HG03135 (cell line): ENCODE results near the gene CADM1.
"Not testable (repeated sequence)": the region's sequence is repeated elsewhere in the genome, so short reads cannot be mapped to it uniquely, and the experiment has no call there.

Source experiments
- ATAC-seq: cut with Tn5 transposase; IDR thresholded peaks from one replicate; pipeline ENCODE4 v1.9.1; 2021; ENCODE audit warnings: mild to moderate bottlenecking, moderate library complexity; ENCODE audit not compliant: unreplicated experiment

CADM1 gene

GRCh38 chr11:115481528-115481927, 22.7 kb downstream of the CADM1 start:
- ATAC-seq: no peak

GRCh38 chr11:115480611-115481010, 23.6 kb downstream of the CADM1 start:
- no peak for ATAC-seq

- no peak for ATAC-seq
These were observed 26.8 kb downstream of the CADM1 start for GRCh38 chr11:115477410-115477809.

DNA sequence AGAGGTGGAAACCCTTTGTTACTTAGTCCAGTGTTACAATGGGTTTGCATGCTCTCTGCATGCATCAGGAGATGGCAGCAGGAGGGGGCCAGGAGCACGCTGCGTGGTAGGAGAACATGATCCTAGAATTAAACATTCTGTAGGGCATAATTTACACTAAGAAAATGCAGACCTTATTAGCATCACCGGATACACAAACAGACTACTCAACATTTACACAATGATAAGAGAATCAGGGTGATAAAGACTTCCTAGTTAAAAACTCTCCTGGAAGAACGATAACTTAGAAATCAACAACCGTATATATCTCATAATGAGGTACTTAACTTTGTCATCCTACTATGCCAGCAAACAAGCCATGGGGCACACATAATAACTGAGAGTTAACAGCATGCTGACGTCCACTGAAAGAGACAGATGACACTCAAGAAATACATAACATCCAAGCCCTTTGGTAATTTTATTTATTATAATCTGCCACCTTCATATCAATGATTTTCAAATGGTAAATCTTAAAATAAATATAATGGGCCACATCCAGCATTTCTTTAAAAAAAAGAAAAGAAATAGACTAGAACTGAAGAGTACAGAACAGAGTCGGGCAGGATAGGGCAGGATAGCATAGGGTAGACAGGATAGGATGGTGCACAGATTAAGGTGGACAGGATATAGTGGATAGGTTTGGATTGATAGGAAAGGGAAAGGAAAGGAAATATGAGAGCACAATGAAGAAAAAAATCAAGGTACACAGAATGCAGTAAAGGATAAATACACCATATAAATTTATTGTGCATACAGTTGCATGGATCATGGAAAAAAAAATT, 27.5 kb downstream of the CADM1 start:
- ATAC-seq: no peak

DNA sequence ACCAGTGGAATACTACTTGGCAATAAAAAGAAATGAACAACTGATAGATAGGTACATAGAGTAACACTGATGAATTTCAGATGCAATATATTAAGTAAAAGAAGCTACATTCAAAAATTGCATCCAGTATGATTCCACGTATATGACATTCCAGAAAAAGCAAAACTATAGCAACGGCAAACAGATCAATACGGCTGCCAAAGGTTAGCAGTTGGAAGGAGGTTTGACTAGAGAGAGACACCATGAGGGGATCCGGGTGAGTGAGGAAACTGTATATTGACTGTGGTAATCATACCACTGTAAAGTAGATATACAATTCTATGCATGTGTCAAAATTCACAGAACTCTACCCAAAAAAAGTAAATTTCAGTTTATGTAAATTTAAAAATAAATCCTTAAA, 28.7 kb downstream of the CADM1 start:
- no peak for ATAC-seq

GRCh38 chr11:115474306-115474705, 29.9 kb downstream of the CADM1 start:
- ATAC-seq: not testable (repeated sequence)

DNA sequence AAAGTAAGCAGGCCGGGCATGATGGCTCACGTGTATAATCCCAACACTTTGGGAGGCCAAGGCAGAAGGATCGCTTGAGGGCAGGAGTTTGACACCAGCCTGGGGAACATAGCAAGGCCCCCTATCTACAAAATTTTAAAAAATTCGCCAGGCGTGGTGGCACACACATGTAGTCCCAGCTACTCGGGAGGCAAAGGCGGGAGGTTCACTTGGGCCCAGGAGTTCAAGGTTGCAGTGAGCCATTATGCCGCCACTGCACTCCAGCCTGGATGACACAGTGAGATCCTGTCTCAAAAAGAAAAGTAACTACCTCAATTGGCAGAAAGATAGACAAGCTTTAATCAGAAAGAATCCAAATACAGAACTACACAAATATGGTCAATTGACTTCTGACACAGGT, 31.0 kb downstream of the CADM1 start:
- ATAC-seq: no peak

DNA sequence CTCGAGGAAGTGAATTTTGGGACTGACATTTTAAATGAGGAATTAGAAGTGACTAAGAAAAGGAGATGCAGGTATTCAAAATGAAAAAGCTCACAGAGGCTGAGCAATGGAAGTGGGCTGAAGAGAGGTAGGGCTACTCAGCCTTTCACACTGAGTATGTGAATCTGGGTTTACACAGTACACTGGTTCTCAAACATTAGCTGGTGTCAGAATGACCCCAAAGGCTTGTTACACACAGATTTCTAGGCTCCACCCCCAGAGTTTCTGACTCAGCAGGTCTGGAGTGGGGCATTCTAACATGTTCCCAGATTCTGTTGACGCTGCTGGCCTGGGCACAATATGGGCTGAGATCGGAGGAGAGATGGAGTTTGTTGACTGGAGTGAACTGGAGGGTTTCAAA, 32.8 kb downstream of the CADM1 start:
- no peak for ATAC-seq

DNA sequence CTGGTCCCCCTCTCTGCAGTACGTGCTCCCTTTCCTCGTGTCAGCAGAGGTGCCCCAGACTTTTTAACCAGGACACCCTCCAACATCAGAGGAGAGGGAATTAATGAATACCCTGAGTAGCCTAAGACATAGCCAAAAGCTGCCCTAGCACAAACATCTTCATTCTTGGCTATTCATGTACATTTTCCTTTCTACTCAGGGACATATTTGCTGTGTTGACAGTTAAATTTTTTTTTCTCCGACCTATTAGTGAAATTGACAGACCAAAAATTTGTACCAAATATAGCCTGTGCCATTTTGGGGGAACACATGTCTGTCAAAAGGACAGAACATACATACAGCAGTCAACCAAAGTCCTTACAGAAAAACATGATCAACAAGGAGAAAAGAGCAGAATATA, 33.3 kb downstream of the CADM1 start:
- no peak for ATAC-seq

- no peak for ATAC-seq
These were observed 34.9 kb downstream of the CADM1 start for GRCh38 chr11:115469361-115469760.

GRCh38 chr11:115466122-115466521, 38.1 kb downstream of the CADM1 start:
- no peak for ATAC-seq

DNA sequence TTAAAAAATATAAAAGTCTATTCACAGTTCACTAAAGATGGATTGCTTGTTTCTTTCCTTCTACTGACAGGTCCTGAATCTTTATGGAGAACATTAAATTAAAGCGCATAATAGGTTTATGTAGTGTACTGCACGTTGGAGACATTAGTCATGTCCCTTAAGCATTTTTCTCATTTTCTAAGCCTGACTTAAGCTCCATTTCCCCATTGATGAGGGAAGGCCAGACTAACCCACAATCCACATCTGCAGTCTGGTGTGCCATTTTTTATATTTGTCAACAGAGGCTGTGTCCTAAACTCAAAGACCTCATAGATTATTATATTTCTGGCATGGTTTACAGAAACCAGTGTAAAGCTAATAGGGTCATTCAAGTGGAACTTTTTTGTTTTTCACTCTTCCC, 39.9 kb downstream of the CADM1 start:
- ATAC-seq: no peak

- no peak for ATAC-seq
These were observed 40.6 kb downstream of the CADM1 start for GRCh38 chr11:115463606-115464005.

DNA sequence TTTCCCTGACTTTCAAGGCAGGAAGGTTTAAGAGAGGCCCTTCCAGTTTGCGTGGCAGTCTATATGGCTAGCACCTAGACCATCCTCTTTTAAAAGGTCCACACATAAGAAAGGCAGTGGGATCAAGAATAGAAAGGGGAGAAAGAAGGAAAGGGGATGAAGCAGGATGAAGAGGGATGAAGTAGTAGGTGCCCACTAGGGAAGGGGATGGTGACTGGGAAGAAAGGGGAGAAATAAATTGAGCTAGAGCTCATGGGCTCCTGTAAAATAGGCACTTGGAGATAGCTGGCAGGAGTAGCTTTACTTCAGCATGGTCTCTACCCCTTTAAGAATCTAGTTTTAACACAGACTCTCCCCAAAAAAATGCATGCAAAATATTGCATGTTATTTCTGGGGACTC, 41.5 kb downstream of the CADM1 start:
- no peak for ATAC-seq

DNA sequence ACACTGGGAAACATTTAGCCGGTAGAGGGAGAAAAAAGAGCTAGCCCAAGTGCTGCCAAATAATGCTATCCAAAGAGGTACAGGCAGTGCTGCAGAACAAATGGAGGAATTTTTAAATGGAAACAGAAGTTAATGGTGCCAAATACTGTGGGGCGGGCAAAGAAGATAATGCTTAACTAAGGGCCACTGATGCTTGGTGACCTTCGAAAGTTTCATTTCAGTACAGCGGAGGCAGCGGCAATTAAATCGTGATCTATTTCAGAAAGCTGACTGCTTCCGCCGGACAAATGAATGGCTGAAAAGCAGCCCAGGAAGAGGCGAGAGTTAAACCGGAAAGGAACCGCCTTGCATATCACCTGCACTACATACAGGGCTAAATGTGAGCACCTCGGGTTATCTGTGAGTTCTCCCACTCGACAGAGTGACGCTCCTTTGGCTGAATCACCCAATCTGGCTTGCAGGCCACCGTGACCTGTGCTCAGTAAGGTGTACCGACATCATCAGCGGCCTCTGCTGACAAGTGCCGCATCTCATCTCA, 42.1 kb downstream of the CADM1 start:
- ATAC-seq: no peak

- no peak for ATAC-seq
These were observed 43.7 kb downstream of the CADM1 start for GRCh38 chr11:115460512-115460911.

DNA sequence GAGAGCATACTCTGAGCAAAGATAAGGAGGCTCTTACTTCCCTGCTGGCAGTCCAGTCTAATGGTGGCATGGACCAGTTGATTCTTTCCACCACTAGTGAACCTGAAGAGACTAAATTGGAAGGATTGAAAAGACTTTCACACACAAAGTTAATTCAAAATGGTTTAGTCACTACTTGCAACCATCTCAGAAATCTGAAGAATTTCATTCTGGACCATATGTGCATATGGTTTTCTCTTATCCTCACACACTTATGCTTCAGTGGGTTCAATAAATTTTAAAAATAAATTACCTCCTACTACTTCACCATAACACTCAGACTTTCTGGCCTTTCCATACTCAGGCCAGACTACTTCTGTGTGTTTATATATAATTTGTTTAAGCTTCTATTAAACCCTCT, 44.7 kb downstream of the CADM1 start:
- ATAC-seq: no peak

- ATAC-seq: no peak
These were observed 45.3 kb downstream of the CADM1 start for GRCh38 chr11:115458877-115459276.

- no peak for ATAC-seq
These were observed 48.2 kb downstream of the CADM1 start for GRCh38 chr11:115456019-115456418.

GRCh38 chr11:115455613-115456012, 48.6 kb downstream of the CADM1 start:
- no peak for ATAC-seq

DNA sequence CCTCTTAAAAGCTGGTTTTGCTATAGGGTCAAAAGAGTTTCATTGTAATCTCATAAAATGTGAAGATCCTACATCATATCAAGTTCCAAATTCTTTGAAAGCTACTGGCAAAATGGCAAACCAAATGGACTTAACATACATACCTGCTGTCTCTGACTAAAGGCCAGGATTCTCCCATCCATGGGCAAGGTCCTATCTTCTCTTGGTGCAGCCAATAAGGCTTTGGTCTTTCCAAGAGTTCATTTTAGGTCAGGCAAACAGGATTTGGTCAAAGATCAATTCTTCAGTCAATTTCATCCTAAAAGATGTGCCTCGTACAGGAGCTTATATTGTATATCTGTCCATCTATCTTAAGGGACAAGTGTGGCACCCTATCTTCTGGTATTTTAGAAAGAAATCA, 49.7 kb downstream of the CADM1 start:
- ATAC-seq: no peak

GRCh38 chr11:115453693-115454490, 50.3 kb downstream of the CADM1 start:
- no peak for ATAC-seq
